Esophagus muscularis mucosa (tissue), 3 donors: ENCODE results near the gene CPA2.

ENCODE experiments used
- POLR2A ChIP-seq: fragments of 450-650 bp; IDR thresholded peaks from one replicate; pipeline ENCODE4 v1.6.1; 2017; ENCODE audit warnings: antibody characterized with exemption, moderate library complexity, mild to moderate bottlenecking, low read depth
- POLR2AphosphoS5 ChIP-seq, 2 donors: sonication (generic); formaldehyde crosslinking; IDR thresholded peaks; one replicate each; pipeline ENCODE4 v1.6.1; 2017; ENCODE audit warnings: antibody characterized with exemption in 2 of 2
- TF ChIP-seq, protein P1 (sequence below), 3 experiments: fragments of 200-600 bp in 2 of 3; fragments of 450-650 bp in 1 of 3; sonication (generic) in 2 of 3; IDR thresholded peaks; one replicate each; pipeline ENCODE4 v1.5.1; 2017 to 2019; ENCODE audit warnings: antibody characterized with exemption in 3 of 3, mild to moderate bottlenecking in 2 of 3, moderate library complexity in 1 of 3

DNA sequence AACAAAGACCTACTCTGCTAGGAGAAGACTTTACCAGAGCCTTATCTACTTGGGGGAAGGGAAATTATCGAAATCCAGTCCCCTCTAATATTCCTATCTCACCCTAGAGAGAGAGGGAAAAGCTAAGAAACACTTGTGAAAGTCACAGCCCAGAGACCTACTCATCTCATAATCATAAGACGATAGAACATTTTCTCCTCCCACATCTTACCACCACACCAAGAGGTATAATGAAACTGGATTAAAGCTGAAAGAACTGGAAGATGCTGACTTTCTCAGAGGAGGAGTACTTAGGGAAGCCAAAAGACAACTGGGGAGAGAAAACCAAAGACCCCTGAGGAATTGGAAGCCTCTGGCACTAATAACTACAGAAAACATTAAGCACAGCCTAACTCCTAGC is 67.2 kb downstream of the CPA2 start:
- TF ChIP-seq POLR2A, result no peak
- TF ChIP-seq, protein P1, sequence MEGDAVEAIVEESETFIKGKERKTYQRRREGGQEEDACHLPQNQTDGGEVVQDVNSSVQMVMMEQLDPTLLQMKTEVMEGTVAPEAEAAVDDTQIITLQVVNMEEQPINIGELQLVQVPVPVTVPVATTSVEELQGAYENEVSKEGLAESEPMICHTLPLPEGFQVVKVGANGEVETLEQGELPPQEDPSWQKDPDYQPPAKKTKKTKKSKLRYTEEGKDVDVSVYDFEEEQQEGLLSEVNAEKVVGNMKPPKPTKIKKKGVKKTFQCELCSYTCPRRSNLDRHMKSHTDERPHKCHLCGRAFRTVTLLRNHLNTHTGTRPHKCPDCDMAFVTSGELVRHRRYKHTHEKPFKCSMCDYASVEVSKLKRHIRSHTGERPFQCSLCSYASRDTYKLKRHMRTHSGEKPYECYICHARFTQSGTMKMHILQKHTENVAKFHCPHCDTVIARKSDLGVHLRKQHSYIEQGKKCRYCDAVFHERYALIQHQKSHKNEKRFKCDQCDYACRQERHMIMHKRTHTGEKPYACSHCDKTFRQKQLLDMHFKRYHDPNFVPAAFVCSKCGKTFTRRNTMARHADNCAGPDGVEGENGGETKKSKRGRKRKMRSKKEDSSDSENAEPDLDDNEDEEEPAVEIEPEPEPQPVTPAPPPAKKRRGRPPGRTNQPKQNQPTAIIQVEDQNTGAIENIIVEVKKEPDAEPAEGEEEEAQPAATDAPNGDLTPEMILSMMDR (IDR thresholded peaks at IDR 0.05), result no peak
- TF ChIP-seq POLR2AphosphoS5 (IDR thresholded peaks at IDR 0.05), result no peak
